Stimulated activated CD8-positive, alpha-beta memory T cell treated with anti-CD3 and anti-CD28 coated beads, Interleukin-15, amount 100 ng/mL, for 1 hour (primary cell): ENCODE measurements around the gene PEX14.
"Not testable (repeated sequence)": the region's sequence is repeated elsewhere in the genome, so short reads cannot be mapped to it uniquely, and the experiment has no call there.

Source experiments
- DNase-seq: peaks from one replicate; pipeline ENCODE4 v3.0.0-alpha.2; 2020; ENCODE audit warnings: low read depth

PEX14 gene

GRCh38 chr1:10450836-10451235, 23.9 kb upstream of the PEX14 start:
- DNase-seq, result no peak

GRCh38 chr1:10451287-10451686, 23.5 kb upstream of the PEX14 start:
- DNase-seq, result no peak

GRCh38 chr1:10456048-10456447, 18.7 kb upstream of the PEX14 start:
- DNase-seq, result no peak

GRCh38 chr1:10456661-10457060, 18.1 kb upstream of the PEX14 start:
- DNase-seq, result no peak

- DNase-seq, result not testable (repeated sequence)
Observed at GRCh38 chr1:10457462-10457861, 17.3 kb upstream of the PEX14 start.

- DNase-seq, result no peak
Observed at GRCh38 chr1:10457875-10458274, 16.9 kb upstream of the PEX14 start.

GRCh38 chr1:10459184-10459583, 15.6 kb upstream of the PEX14 start:
- DNase-seq, result no peak

- DNase-seq, result no peak
Observed at GRCh38 chr1:10467078-10467477, 7.7 kb upstream of the PEX14 start.

- DNase-seq, result no peak
Observed at GRCh38 chr1:10470043-10470442, 4.7 kb upstream of the PEX14 start.

- no peak for DNase-seq
Observed at GRCh38 chr1:10471411-10472219, 3.1 kb upstream of the PEX14 start.

GRCh38 chr1:10472220-10473144, 2.3 kb upstream of the PEX14 start, which contains the start of gene DFFA:
Gene DFFA, minus strand, starts transcription at chr1:10472529. Its CDS starts 71 bp downstream, at chr1:10472458.
- DNase-seq, result peak; percentile 85

GRCh38 chr1:10473145-10473765, 1.5 kb upstream of the PEX14 start:
- no peak for DNase-seq

GRCh38 chr1:10474309-10474612, 489 bp upstream of the PEX14 start:
- not testable (repeated sequence) for DNase-seq

GRCh38 chr1:10475510-10475909, 760 bp downstream of the PEX14 start:
- DNase-seq, result no peak

GRCh38 chr1:10479296-10479695, 4.5 kb downstream of the PEX14 start:
- no peak for DNase-seq

- DNase-seq, result no peak
Observed at GRCh38 chr1:10480614-10481013, 5.9 kb downstream of the PEX14 start.

GRCh38 chr1:10484521-10484920, 9.8 kb downstream of the PEX14 start:
- no peak for DNase-seq

- no peak for DNase-seq
Observed at GRCh38 chr1:10489291-10490055, 14.7 kb downstream of the PEX14 start.

GRCh38 chr1:10490286-10490970, 15.7 kb downstream of the PEX14 start:
- DNase-seq, result no peak

- no peak for DNase-seq
Observed at GRCh38 chr1:10494418-10494753, 19.6 kb downstream of the PEX14 start.

GRCh38 chr1:10494754-10495474, 20.2 kb downstream of the PEX14 start:
- DNase-seq, result peak; percentile 77
